ENCODE data around the gene INPP5A.
"Not testable (repeated sequence)": the region's sequence is repeated elsewhere in the genome, so short reads cannot be mapped to it uniquely, and the experiment has no call there.

INPP5A gene

GRCh38 chr10:132676193-132676891 lies 138.8 kb downstream of the INPP5A start:
- DNase-seq (ENCODE audit: low read depth in 2 of 2): no peak

GRCh38 chr10:132677096-132677472 lies 139.5 kb downstream of the INPP5A start:
- no peak for DNase-seq (ENCODE audit: low read depth in 2 of 2)

- no peak for DNase-seq (ENCODE audit: low read depth in 2 of 2)
Measured at GRCh38 chr10:132677473-132678227, 140.1 kb downstream of the INPP5A start.

- no peak for DNase-seq (ENCODE audit: low read depth in 2 of 2)
Measured at GRCh38 chr10:132678436-132679216, 141.0 kb downstream of the INPP5A start.

GRCh38 chr10:132679217-132679595 lies 141.6 kb downstream of the INPP5A start:
- DNase-seq (ENCODE audit: low read depth in 2 of 2): no peak

- no peak for DNase-seq (ENCODE audit: low read depth in 2 of 2)
Measured at GRCh38 chr10:132679640-132680039, 142.1 kb downstream of the INPP5A start.

GRCh38 chr10:132680741-132681140 lies 143.2 kb downstream of the INPP5A start:
- DNase-seq (ENCODE audit: low read depth in 2 of 2): not testable (repeated sequence)

- no peak for DNase-seq (ENCODE audit: low read depth in 2 of 2)
Measured at GRCh38 chr10:132681858-132682755, 144.5 kb downstream of the INPP5A start.

GRCh38 chr10:132684164-132684891 lies 146.7 kb downstream of the INPP5A start:
- peak; percentile 14 to 16 for DNase-seq (ENCODE audit: low read depth in 2 of 2)

GRCh38 chr10:132685101-132685891 lies 147.7 kb downstream of the INPP5A start:
- DNase-seq (ENCODE audit: low read depth in 2 of 2): no peak

GRCh38 chr10:132685921-132686680 lies 148.5 kb downstream of the INPP5A start:
- DNase-seq (ENCODE audit: low read depth in 2 of 2): no peak

GRCh38 chr10:132687181-132687892 lies 149.8 kb downstream of the INPP5A start:
- no peak for DNase-seq (ENCODE audit: low read depth in 2 of 2)

GRCh38 chr10:132687893-132688579 lies 150.4 kb downstream of the INPP5A start:
- DNase-seq (ENCODE audit: low read depth in 2 of 2): no peak

- DNase-seq (ENCODE audit: low read depth in 2 of 2): no peak
Measured at GRCh38 chr10:132688580-132689420, 151.2 kb downstream of the INPP5A start.

- no peak for DNase-seq (ENCODE audit: low read depth in 2 of 2)
Measured at GRCh38 chr10:132689721-132690360, 152.3 kb downstream of the INPP5A start.

- no peak for DNase-seq (ENCODE audit: low read depth in 2 of 2)
Measured at GRCh38 chr10:132690401-132690800, 152.8 kb downstream of the INPP5A start.
